GM12878 (cell line): ENCODE data around the gene TFR2.

Experiments
- BRCA1 ChIP-seq: IDR thresholded peaks from 2 replicates; pipeline ENCODE4 v1.6.1; 2011; ENCODE audit warnings: low read depth, low read length, improper control_type of control experiment
- MTA3 ChIP-seq: IDR thresholded peaks from 2 replicates; pipeline ENCODE4 v1.6.1; 2012; ENCODE audit warnings: low read length, inconsistent platforms, borderline replicate concordance
- MYC ChIP-seq: IDR thresholded peaks from 2 replicates; pipeline ENCODE4 v1.6.1; 2011; ENCODE audit warnings: mild to moderate bottlenecking, low read length, moderate library complexity, inconsistent platforms; ENCODE audit not compliant: insufficient read depth, insufficient replicate concordance, insufficient read length, severe bottlenecking
- PML ChIP-seq: IDR thresholded peaks from 2 replicates; pipeline ENCODE4 v1.6.1; 2012; ENCODE audit warnings: low read length, inconsistent platforms
- RBBP5 ChIP-seq: fragments of 200-600 bp; sonication (generic); conservative IDR thresholded peaks from 2 replicates; pipeline ENCODE4 v1.6.1; 2016
- SMAD5 ChIP-seq: IDR thresholded peaks from 2 replicates; pipeline ENCODE4 v1.6.1; 2016; ENCODE audit warnings: antibody characterized with exemption, low read depth
- SRF ChIP-seq, 2 experiments: IDR thresholded peaks; 2 replicates each; pipeline ENCODE4 v1.6.1; 2011; ENCODE audit warnings: low read depth in 2 of 2, low read length in 2 of 2, mild to moderate bottlenecking in 1 of 2, moderate library complexity in 1 of 2
- SUZ12 ChIP-seq: fragments of 200-600 bp; sonication (generic); IDR thresholded peaks from one replicate; pipeline ENCODE4 v1.6.1; 2018; ENCODE audit warnings: antibody characterized with exemption, mild to moderate bottlenecking; ENCODE audit not compliant: unreplicated experiment
- ZNF207 ChIP-seq: fragments of 450-650 bp; IDR thresholded peaks from 2 replicates; pipeline ENCODE4 v1.6.1; 2014; ENCODE audit warnings: antibody characterized with exemption, mild to moderate bottlenecking, borderline replicate concordance
- ZNF217 ChIP-seq: fragments of 450-650 bp; IDR thresholded peaks from 2 replicates; pipeline ENCODE4 v1.6.1; 2017; ENCODE audit warnings: antibody characterized with exemption, mild to moderate bottlenecking
- TF ChIP-seq, protein P1 (sequence below), 3 experiments: IDR thresholded peaks in 2 of 3; conservative IDR thresholded peaks in 1 of 3; 2 replicates each; pipeline ENCODE4 v1.5.1; 2011; ENCODE audit warnings: low read depth in 3 of 3, low read length in 3 of 3, mild to moderate bottlenecking in 3 of 3, control low read depth in 2 of 3, moderate library complexity in 2 of 3, inconsistent platforms in 1 of 3, mixed read lengths in 1 of 3; ENCODE audit not compliant: control insufficient read depth in 2 of 3, insufficient read depth in 1 of 3; ENCODE audit errors: extremely low read depth in 1 of 3

DNA sequence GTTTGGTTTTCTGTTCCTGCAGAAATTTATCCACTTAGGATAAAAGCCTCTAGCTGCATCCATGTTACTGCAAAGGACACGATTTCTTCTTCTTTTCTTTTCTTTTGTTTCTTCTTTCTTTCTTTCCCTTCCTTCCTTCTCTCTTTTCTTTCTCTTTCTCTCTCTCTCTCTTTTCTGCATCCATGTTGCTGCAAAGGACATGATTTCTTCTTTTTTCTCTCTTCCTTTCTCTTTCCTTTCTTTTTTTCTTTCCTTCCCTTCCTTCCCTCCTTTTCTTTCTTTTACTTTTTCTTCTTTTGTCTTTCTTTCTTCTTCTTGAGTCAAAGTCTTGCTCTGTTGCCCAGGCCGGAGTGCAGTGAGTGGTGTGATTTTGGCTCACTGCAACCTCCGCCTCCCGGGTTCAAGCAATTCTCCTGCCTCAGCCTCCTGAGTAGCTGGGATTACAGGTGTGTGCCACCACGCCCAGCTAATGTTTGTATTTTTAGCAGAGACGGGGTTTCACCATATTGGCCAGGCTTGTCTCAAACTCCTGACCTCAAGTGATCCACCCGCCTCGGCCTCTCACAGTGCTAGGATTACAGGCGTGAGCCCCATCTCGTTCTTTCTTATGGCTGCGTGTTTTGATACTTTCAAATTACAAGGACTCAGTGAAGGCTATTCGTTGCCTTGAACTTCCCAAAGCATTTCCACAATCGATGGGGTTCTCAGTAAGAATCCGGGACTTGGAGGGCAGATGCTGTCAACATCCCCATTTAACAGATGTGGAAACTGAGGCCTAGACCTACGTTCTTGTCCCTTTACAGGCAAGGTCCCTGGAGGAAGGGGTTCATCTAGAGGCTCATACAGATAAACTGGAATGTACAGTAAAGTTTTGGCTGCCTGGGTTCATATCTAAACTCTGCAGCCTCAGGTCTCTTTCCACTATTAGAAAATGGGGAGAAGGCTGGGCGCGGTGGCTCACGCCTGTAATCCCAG, 30.3 kb upstream of the TFR2 start:
- TF ChIP-seq SMAD5: no peak
- no peak for TF ChIP-seq ZNF207
- TF ChIP-seq MTA3: no peak
- TF ChIP-seq MYC: no peak
- no peak for TF ChIP-seq SUZ12
- TF ChIP-seq, protein P1, sequence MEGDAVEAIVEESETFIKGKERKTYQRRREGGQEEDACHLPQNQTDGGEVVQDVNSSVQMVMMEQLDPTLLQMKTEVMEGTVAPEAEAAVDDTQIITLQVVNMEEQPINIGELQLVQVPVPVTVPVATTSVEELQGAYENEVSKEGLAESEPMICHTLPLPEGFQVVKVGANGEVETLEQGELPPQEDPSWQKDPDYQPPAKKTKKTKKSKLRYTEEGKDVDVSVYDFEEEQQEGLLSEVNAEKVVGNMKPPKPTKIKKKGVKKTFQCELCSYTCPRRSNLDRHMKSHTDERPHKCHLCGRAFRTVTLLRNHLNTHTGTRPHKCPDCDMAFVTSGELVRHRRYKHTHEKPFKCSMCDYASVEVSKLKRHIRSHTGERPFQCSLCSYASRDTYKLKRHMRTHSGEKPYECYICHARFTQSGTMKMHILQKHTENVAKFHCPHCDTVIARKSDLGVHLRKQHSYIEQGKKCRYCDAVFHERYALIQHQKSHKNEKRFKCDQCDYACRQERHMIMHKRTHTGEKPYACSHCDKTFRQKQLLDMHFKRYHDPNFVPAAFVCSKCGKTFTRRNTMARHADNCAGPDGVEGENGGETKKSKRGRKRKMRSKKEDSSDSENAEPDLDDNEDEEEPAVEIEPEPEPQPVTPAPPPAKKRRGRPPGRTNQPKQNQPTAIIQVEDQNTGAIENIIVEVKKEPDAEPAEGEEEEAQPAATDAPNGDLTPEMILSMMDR (IDR thresholded peaks at IDR 0.05 in 2 of 3, conservative IDR thresholded peaks at IDR 0.05 in 1 of 3; ENCODE audit: control insufficient read depth in 2 of 3, extremely low read depth in 1 of 3, insufficient read depth in 1 of 3, low read depth in 3 of 3, low read length in 3 of 3): no peak
- no peak for TF ChIP-seq RBBP5
- TF ChIP-seq ZNF217: no peak
- TF ChIP-seq SRF (IDR thresholded peaks at IDR 0.05; ENCODE audit: low read depth in 2 of 2, low read length in 2 of 2): no peak
- TF ChIP-seq PML: no peak
- no peak for TF ChIP-seq BRCA1
